Adrenal gland (tissue), 5 donors: ENCODE measurements around the gene DHDH.

ENCODE experiments used
- CTCF ChIP-seq, 6 experiments: fragments of 450-650 bp in 4 of 6; fragments of 200-600 bp in 2 of 6; sonication (generic) in 1 of 6; IDR thresholded peaks; 1 replicate in 5 of 6; 2 replicates in 1 of 6; pipeline versions ENCODE4 v1.5.1 to v1.8.0; 2016 to 2021; ENCODE audit warnings: antibody characterized with exemption in 6 of 6, mild to moderate bottlenecking in 2 of 6, moderate library complexity in 1 of 6
- POLR2A ChIP-seq, 2 donors: fragments of 450-650 bp; IDR thresholded peaks; one replicate each; pipeline ENCODE4 v1.6.1; 2017; ENCODE audit warnings: antibody characterized with exemption in 2 of 2, mild to moderate bottlenecking in 2 of 2, moderate library complexity in 1 of 2
- donor health status: DM: no; HTN: no; CAD: no.

- TF ChIP-seq POLR2A (IDR thresholded peaks at IDR 0.05) = no peak
- TF ChIP-seq CTCF (IDR thresholded peaks at IDR 0.05) = no peak
These were observed 28.2 kb downstream of the DHDH start for GRCh38 chr19:48961673-48962028.
